ENCODE measurements around the gene ZNF860.
"Not testable (repeated sequence)": the region's sequence is repeated elsewhere in the genome, so short reads cannot be mapped to it uniquely, and the experiment has no call there.

DNA sequence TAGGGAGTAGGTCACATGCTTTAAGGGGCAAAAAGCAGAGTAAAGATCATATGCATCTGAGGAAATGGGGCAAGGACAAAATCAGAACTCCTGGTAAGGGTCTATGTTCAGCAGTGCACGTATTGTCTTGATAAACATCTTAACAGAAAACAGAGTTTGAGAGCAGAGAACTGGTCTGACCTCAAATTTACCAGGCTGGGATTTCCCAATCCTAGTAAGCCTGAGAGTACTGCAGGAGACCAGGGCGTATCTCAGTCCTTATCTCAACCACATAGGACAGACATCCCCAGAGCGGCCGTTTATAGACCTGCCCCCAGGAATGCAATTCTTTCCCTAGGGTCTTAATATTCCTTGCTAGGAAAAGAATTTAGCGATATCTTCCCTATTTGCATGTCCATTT lies 13.5 kb downstream of the ZNF860 start:
- TF ChIP-seq, protein P1, sequence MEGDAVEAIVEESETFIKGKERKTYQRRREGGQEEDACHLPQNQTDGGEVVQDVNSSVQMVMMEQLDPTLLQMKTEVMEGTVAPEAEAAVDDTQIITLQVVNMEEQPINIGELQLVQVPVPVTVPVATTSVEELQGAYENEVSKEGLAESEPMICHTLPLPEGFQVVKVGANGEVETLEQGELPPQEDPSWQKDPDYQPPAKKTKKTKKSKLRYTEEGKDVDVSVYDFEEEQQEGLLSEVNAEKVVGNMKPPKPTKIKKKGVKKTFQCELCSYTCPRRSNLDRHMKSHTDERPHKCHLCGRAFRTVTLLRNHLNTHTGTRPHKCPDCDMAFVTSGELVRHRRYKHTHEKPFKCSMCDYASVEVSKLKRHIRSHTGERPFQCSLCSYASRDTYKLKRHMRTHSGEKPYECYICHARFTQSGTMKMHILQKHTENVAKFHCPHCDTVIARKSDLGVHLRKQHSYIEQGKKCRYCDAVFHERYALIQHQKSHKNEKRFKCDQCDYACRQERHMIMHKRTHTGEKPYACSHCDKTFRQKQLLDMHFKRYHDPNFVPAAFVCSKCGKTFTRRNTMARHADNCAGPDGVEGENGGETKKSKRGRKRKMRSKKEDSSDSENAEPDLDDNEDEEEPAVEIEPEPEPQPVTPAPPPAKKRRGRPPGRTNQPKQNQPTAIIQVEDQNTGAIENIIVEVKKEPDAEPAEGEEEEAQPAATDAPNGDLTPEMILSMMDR (IDR thresholded peaks at IDR 0.05; ENCODE audit: extremely low read depth in 1 of 2, insufficient read depth in 1 of 2, low read depth in 1 of 2, low read length in 2 of 2), result not testable (repeated sequence)
- TF ChIP-seq EZH2 (IDR thresholded peaks at IDR 0.05; ENCODE audit: borderline replicate concordance, low read depth, low read length, severe bottlenecking); POLR2AphosphoS5 (IDR thresholded peaks at IDR 0.05; ENCODE audit: insufficient read depth, low read depth, low read length): not testable (repeated sequence)

All from endothelial cell of umbilical vein (primary cell).